AG10803 (cell line): ENCODE measurements around the gene C6orf58.

Source experiments
- DNase-seq: peaks from one replicate; pipeline ENCODE4 v3.0.0; 2010; ENCODE audit warnings: low read depth
- H3K4me3 ChIP-seq: 2 replicates; pipeline ENCODE4 v1.5.1; 2011; ENCODE audit warnings: mild to moderate bottlenecking, low read length, control low read depth
- TF ChIP-seq, protein P1 (sequence below): conservative IDR thresholded peaks from 2 replicates; pipeline ENCODE4 v1.5.1; 2011; ENCODE audit warnings: mild to moderate bottlenecking, low read length, control low read depth, inconsistent platforms

C6orf58 gene

DNA sequence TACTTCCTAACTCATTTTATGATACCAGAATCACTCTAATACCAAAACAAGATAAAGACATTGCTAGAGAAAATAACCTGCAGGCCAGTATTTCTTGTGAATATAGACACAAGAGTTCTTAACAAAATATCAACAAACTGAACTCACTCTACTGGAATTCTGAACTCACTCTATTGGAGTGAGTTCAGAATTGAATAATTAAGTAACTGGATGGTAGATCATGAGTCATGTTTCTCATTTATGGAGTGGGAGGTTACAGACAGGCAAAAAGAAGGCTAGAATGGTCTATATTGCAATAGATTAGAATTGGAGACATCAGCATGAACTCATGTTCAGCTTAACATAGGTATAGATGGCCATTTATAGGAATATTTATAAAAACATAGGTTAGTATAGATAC is 26.6 kb upstream of the C6orf58 start:
- DNase-seq = peak; percentile 53
- TF ChIP-seq, protein P1, sequence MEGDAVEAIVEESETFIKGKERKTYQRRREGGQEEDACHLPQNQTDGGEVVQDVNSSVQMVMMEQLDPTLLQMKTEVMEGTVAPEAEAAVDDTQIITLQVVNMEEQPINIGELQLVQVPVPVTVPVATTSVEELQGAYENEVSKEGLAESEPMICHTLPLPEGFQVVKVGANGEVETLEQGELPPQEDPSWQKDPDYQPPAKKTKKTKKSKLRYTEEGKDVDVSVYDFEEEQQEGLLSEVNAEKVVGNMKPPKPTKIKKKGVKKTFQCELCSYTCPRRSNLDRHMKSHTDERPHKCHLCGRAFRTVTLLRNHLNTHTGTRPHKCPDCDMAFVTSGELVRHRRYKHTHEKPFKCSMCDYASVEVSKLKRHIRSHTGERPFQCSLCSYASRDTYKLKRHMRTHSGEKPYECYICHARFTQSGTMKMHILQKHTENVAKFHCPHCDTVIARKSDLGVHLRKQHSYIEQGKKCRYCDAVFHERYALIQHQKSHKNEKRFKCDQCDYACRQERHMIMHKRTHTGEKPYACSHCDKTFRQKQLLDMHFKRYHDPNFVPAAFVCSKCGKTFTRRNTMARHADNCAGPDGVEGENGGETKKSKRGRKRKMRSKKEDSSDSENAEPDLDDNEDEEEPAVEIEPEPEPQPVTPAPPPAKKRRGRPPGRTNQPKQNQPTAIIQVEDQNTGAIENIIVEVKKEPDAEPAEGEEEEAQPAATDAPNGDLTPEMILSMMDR = no peak
- no peak overlapping the region for H3K4me3 ChIP-seq

DNA sequence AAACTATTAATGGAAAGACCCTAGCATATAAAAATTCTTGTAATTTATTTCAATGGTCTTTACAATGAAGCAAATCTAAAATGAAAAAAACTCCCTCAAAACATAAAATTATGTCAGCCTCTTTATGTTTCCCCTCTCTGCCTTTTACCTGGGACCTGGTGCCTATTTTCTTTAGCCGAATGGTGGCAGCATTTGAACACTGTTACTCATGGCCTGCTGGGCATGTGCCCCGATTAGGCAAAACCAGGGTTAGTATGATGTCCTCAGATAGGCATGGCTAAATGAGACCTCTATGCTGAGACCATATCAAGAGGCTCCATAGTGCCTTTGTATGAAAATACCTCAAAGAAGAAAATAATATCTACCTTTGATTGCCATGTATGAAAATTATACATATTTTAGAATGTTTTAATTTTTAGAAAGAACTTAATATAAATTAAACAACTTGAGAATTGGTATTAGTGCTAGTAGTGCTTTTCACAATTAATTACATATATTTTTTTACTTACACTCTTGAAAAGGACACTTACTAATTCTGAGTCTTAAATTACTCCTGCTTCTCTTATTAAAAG is 22.5 kb upstream of the C6orf58 start:
- no peak overlapping the region for H3K4me3 ChIP-seq
- peak; percentile 35 for DNase-seq
- TF ChIP-seq, protein P1 = peak; percentile 53

DNA sequence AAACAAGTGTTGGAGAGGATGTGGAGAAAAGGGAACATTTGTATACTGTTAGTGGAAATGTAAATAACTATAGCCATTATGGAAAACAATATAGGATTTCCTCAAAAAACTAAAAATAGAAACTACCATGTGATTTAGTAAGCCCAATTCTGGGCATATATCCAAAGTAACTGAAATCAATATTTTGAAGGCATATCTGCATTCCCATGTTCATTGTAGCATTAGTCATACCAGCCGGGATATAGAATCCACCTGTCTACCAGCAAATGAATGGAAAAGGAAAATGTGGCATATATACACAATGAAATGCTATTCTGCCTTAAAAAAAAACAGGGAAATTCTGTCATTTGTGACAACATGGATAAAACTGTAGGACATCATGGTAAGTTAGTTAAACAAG is 15.3 kb upstream of the C6orf58 start:
- no peak for DNase-seq
- H3K4me3 ChIP-seq = no peak overlapping the region
- TF ChIP-seq, protein P1 = no peak

DNA sequence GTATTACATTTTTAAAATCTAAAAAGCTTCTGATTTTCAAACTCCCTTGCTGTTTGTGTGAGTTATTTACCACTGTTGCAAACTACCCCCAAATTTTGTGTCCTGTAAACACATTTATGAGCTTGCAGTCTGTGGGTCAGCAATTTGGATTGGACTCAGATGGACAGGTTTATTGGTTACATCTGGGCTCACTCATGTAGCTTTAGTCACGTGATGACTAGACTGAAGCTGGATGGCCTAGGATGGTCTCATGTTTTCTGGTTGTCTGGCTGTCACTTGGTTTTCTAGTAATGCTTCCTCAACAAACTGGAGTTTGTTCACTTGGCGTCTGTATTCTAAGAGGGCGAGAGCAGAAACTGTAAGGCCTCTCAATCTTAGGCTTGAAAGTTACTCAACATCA is 12.2 kb upstream of the C6orf58 start:
- no peak overlapping the region for H3K4me3 ChIP-seq
- TF ChIP-seq, protein P1 = no peak
- DNase-seq = peak; percentile 4

DNA sequence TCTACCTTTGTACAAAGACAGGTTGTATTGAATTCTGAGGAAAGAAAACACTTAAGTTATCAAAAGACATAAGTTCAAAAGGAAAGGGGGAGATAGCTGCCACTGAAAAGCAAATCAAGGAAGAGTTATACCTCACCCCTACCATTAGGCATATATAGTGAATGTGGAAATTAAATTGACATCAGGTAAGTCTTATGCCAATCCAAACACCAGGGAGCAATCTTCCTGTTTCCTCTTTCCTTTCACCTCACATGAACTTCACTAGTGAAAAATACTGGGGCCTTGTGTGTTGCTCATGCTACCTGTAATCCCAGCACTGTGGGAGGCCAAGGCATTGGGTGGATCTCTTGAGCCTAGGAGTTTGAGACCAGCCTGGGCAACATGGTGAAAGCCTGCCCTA is 10.9 kb upstream of the C6orf58 start:
- no peak for DNase-seq
- H3K4me3 ChIP-seq = no peak overlapping the region
- TF ChIP-seq, protein P1 = no peak

DNA sequence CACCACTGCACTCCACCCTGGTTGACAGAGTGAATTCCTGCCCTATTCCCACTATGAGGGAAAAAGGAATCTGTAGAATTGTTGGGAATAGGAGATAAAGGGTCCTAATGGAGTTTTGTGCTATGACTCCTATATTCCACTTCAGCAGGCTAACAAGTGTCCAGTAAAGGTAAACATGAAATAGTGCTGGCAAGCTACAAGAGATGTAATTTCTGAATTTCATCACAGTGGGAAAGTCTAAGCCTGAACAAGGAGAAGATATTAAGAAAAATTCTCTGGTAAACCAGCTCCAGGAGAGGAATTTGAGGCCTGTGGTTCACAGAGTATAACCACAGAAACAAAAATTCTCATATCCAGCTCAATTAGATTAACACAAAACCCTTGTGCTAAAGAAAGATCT is 10.3 kb upstream of the C6orf58 start:
- peak; percentile 39 for DNase-seq
- TF ChIP-seq, protein P1 = no peak

DNA sequence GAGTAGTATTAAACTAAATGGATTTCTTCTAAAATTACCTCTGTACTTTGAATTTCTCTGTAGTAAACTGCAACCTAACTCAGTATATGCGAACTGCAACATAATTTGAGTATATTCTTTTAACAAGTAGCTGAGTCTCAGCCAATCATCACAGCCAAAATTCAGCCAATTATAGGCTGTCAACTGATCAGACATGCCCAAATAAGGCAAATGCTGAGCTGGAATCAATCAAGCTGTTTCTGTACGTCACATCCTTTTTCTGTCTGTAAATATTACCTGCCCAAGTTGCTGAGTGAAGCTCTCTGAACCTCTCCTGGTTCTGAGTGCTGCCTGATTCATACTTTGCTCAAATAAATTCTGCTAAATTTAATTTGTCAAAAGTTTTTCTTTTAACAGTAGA is 9.5 kb upstream of the C6orf58 start:
- DNase-seq = no peak
- TF ChIP-seq, protein P1 = no peak

More for the DNA sequence above, 10.3 kb upstream of the C6orf58 start:
- no peak overlapping the region for H3K4me3 ChIP-seq

More for the DNA sequence above, 9.5 kb upstream of the C6orf58 start:
- H3K4me3 ChIP-seq = no peak overlapping the region
